HepG2 (cell line): ENCODE results near the gene PFN1. TPM values are rescaled to one million over a fixed set of nuclear protein-coding genes. Genes with fewer than 3 reads are reported as not detected.

Experiments
- ATF7 ChIP-seq, 2 experiments: fragments of 450-650 bp in 1 of 2; sonication (generic) in 1 of 2; formaldehyde crosslinking in 1 of 2; IDR thresholded peaks; 2 replicates each; pipeline versions ENCODE4 v1.4.0 to v1.6.1; 2016 to 2020; ENCODE audit warnings: antibody characterized with exemption in 1 of 2, mild to moderate bottlenecking in 1 of 2, missing genetic modification reagents in 1 of 2
- CEBPB ChIP-seq: IDR thresholded peaks from 2 replicates; pipeline ENCODE4 v1.6.1; 2011; ENCODE audit warnings: low read depth, low read length, improper control_type of control experiment, borderline replicate concordance
- DNMT1 ChIP-seq: sonication (generic); formaldehyde crosslinking; IDR thresholded peaks from 2 replicates; pipeline ENCODE4 v1.5.1; 2020; ENCODE audit warnings: mild to moderate bottlenecking, missing genetic modification reagents
- HIVEP1 ChIP-seq: sonication (generic); formaldehyde crosslinking; IDR thresholded peaks from 2 replicates; pipeline ENCODE4 v1.4.0; 2020; ENCODE audit warnings: mild to moderate bottlenecking, missing genetic modification reagents
- HNF4G ChIP-seq, 2 experiments: sonication (generic) in 1 of 2; formaldehyde crosslinking in 1 of 2; IDR thresholded peaks; 2 replicates each; pipeline versions ENCODE4 v1.4.0 to v1.6.1; 2011 to 2020; ENCODE audit warnings: borderline replicate concordance in 2 of 2, low read depth in 2 of 2, mild to moderate bottlenecking in 2 of 2, low read length in 1 of 2, missing genetic modification reagents in 1 of 2, moderate library complexity in 1 of 2
- KDM5A ChIP-seq: fragments of 200-600 bp; sonication (generic); IDR thresholded peaks from 2 replicates; pipeline ENCODE4 v1.7.0; 2018; ENCODE audit warnings: antibody characterized with exemption, mild to moderate bottlenecking, low read length, borderline replicate concordance
- MAF1 ChIP-seq: sonication (generic); formaldehyde crosslinking; IDR thresholded peaks from 2 replicates; pipeline ENCODE4 v1.5.0; 2020; ENCODE audit warnings: missing genetic modification reagents, borderline replicate concordance
- MIXL1 ChIP-seq: IDR thresholded peaks from 2 replicates; pipeline ENCODE4 v1.6.1; 2016
- MYC ChIP-seq: sonication (generic); formaldehyde crosslinking; IDR thresholded peaks from 2 replicates; pipeline ENCODE4 v1.9.0; 2021; ENCODE audit warnings: missing genetic modification reagents, borderline replicate concordance
- SP140L ChIP-seq: sonication (generic); formaldehyde crosslinking; IDR thresholded peaks from 2 replicates; pipeline ENCODE4 v1.4.0; 2020; ENCODE audit warnings: missing genetic modification reagents, borderline replicate concordance
- TMF1 ChIP-seq: sonication (generic); formaldehyde crosslinking; IDR thresholded peaks from 2 replicates; pipeline ENCODE4 v1.8.1; 2022; ENCODE audit warnings: low read depth, missing genetic modification reagents
- ZNF552 ChIP-seq: sonication (generic); formaldehyde crosslinking; IDR thresholded peaks from 2 replicates; pipeline ENCODE4 v1.9.0; 2022; ENCODE audit warnings: missing genetic modification reagents, mild to moderate bottlenecking, borderline replicate concordance
- ZNF790 ChIP-seq: sonication (generic); formaldehyde crosslinking; IDR thresholded peaks from 2 replicates; pipeline ENCODE4 v1.8.0; 2022; ENCODE audit warnings: missing genetic modification reagents, mild to moderate bottlenecking, borderline replicate concordance
- ZNF839 ChIP-seq: sonication (generic); formaldehyde crosslinking; IDR thresholded peaks from 2 replicates; pipeline ENCODE4 v1.4.0; 2020; ENCODE audit warnings: missing genetic modification reagents, mild to moderate bottlenecking, borderline replicate concordance
- polyA plus RNA-seq, 8 experiments: library from polyadenylated mRNA; depleted of rRNA in 3 of 8; stranded (reverse) in 7 of 8; unstranded in 1 of 8; fragments of >200 nt; fragmentation: Illumina TruSeq in 4 of 8; extraction: Trizol in 4 of 8; gene quantifications; 2 replicates each; pipeline versions ENCODE4 v1.2.1 to v1.2.3, GENCODE V29; 2011 to 2016; ENCODE audit warnings: low read depth in 4 of 8, missing spikeins in 1 of 8, mixed read lengths in 1 of 8; ENCODE audit not compliant: insufficient read depth in 1 of 8
- total RNA-seq, 5 experiments: library from RNA; depleted of rRNA; stranded (reverse); fragments of >200 nt; fragmentation: Illumina TruSeq; extraction: Trizol; gene quantifications; 2 replicates each; pipeline ENCODE4 v1.2.3, GENCODE V29; 2016; ENCODE audit warnings: low read depth in 1 of 5
- TF ChIP-seq, protein P1 (sequence below): sonication (generic); formaldehyde crosslinking; IDR thresholded peaks from 2 replicates; pipeline ENCODE4 v1.4.0; 2020; ENCODE audit warnings: missing genetic modification reagents; ENCODE audit errors: not compliant biosample characterization
- TF ChIP-seq, protein P2 (sequence below): sonication (generic); formaldehyde crosslinking; IDR thresholded peaks from 2 replicates; pipeline ENCODE4 v1.5.1; 2020; ENCODE audit warnings: missing genetic modification reagents, mild to moderate bottlenecking, borderline replicate concordance
- TF ChIP-seq, protein P3 (sequence below): sonication (generic); formaldehyde crosslinking; IDR thresholded peaks from 2 replicates; pipeline ENCODE4 v1.8.0; 2022; ENCODE audit warnings: missing genetic modification reagents, mild to moderate bottlenecking, moderate library complexity, borderline replicate concordance
- TF ChIP-seq, protein P4 (sequence below): sonication (generic); formaldehyde crosslinking; IDR thresholded peaks from 2 replicates; pipeline ENCODE4 v1.4.0; 2020; ENCODE audit warnings: missing genetic modification reagents, borderline replicate concordance

Gene PFN1
- total and polyA plus RNA-seq, 2 of the 13 experiments (the other 11 are each of a cell fraction or from before 2014, with no cell fraction given), result 494 to 613 TPM

DNA sequence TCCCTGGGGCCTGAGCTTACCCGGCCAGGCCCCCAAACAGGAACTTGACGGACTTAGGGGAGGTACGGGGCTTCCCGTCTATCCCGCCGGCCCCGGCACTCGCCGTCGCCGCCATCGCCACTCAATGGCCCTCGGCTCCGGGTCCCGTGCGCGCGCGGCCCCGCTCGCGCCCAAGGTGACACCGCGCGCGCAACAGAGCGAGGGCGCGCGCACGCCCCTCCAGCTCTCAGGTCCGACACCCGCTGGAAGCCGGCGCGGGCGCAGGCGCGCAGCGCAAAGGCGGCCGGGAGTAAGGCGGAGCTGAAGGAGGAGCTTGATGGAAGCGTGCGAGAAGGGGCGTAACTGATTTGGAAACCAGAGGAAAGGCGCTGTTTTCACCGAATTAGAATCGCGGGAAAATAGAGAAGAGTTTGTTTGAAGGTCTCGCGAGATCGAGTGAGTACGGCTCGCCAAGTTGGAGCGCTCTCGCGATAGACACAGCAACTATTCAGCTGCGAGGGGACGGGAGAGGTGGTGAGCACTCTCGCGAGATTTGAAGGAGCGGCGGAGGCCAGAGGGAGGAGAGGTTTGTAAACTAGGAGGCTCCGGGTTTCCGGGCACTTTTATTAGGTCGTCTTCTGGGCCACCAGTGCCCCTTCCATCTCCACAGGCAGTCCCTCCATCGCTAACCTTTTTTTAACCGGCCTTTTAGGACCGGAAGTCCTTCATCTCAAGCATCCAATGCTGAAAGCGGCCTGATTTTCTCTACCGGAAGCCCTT is 8.4 kb downstream of the PFN1 start, which contains the start of the genes RNF167 and SLC25A11 (continued):
- TF ChIP-seq ZNF839 (no peak), ATF7 (IDR thresholded peaks at IDR 0.05) (no peak), ATF7 (CRISPR knock-in tag; IDR thresholded peaks at IDR 0.05) (no peak), TMF1 (no peak), ZNF790 (CRISPR knock-in tag) (no peak), MIXL1 (CRISPR knock-in tag) (no peak), ZNF552 (CRISPR knock-in tag) (no peak; the same call in 1 of the 2 replicates), SP140L (CRISPR knock-in tag) (0 out of 2 replicates have a peak, but pooled peaks have one; percentile 47), CEBPB (no peak), MYC (CRISPR knock-in tag) (peak; percentile 68), KDM5A (peak; percentile 94), HIVEP1 (CRISPR knock-in tag) (no peak), DNMT1 (no peak), HNF4G (IDR thresholded peaks at IDR 0.05; ENCODE audit: borderline replicate concordance, low read depth, low read length) (no peak), HNF4G (CRISPR knock-in tag; IDR thresholded peaks at IDR 0.05; ENCODE audit: borderline replicate concordance, low read depth) (peak; percentile 35; the same call in 1 of the 2 replicates), MAF1 (CRISPR knock-in tag) (0 out of 2 replicates have a peak, but pooled peaks have one; percentile 50)
- TF ChIP-seq, protein P1, sequence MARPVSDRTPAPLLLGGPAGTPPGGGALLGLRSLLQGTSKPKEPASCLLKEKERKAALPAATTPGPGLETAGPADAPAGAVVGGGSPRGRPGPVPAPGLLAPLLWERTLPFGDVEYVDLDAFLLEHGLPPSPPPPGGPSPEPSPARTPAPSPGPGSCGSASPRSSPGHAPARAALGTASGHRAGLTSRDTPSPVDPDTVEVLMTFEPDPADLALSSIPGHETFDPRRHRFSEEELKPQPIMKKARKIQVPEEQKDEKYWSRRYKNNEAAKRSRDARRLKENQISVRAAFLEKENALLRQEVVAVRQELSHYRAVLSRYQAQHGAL (CRISPR knock-in tag), result no peak
- TF ChIP-seq, protein P2, sequence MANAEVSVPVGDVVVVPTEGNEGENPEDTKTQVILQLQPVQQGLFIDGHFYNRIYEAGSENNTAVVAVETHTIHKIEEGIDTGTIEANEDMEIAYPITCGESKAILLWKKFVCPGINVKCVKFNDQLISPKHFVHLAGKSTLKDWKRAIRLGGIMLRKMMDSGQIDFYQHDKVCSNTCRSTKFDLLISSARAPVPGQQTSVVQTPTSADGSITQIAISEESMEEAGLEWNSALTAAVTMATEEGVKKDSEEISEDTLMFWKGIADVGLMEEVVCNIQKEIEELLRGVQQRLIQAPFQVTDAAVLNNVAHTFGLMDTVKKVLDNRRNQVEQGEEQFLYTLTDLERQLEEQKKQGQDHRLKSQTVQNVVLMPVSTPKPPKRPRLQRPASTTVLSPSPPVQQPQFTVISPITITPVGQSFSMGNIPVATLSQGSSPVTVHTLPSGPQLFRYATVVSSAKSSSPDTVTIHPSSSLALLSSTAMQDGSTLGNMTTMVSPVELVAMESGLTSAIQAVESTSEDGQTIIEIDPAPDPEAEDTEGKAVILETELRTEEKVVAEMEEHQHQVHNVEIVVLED, result peak; percentile 85
- TF ChIP-seq, protein P3, sequence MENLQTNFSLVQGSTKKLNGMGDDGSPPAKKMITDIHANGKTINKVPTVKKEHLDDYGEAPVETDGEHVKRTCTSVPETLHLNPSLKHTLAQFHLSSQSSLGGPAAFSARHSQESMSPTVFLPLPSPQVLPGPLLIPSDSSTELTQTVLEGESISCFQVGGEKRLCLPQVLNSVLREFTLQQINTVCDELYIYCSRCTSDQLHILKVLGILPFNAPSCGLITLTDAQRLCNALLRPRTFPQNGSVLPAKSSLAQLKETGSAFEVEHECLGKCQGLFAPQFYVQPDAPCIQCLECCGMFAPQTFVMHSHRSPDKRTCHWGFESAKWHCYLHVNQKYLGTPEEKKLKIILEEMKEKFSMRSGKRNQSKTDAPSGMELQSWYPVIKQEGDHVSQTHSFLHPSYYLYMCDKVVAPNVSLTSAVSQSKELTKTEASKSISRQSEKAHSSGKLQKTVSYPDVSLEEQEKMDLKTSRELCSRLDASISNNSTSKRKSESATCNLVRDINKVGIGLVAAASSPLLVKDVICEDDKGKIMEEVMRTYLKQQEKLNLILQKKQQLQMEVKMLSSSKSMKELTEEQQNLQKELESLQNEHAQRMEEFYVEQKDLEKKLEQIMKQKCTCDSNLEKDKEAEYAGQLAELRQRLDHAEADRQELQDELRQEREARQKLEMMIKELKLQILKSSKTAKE (CRISPR knock-in tag), result no peak
- TF ChIP-seq, protein P4, sequence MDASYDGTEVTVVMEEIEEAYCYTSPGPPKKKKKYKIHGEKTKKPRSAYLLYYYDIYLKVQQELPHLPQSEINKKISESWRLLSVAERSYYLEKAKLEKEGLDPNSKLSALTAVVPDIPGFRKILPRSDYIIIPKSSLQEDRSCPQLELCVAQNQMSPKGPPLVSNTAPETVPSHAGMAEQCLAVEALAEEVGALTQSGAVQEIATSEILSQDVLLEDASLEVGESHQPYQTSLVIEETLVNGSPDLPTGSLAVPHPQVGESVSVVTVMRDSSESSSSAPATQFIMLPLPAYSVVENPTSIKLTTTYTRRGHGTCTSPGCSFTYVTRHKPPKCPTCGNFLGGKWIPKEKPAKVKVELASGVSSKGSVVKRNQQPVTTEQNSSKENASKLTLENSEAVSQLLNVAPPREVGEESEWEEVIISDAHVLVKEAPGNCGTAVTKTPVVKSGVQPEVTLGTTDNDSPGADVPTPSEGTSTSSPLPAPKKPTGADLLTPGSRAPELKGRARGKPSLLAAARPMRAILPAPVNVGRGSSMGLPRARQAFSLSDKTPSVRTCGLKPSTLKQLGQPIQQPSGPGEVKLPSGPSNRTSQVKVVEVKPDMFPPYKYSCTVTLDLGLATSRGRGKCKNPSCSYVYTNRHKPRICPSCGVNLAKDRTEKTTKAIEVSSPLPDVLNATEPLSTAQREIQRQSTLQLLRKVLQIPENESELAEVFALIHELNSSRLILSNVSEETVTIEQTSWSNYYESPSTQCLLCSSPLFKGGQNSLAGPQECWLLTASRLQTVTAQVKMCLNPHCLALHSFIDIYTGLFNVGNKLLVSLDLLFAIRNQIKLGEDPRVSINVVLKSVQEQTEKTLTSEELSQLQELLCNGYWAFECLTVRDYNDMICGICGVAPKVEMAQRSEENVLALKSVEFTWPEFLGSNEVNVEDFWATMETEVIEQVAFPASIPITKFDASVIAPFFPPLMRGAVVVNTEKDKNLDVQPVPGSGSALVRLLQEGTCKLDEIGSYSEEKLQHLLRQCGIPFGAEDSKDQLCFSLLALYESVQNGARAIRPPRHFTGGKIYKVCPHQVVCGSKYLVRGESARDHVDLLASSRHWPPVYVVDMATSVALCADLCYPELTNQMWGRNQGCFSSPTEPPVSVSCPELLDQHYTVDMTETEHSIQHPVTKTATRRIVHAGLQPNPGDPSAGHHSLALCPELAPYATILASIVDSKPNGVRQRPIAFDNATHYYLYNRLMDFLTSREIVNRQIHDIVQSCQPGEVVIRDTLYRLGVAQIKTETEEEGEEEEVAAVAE (CRISPR knock-in tag), result peak; percentile 31; the same call in 1 of the 2 replicates
